Measurements from ENCODE around the gene ZNF780A. TPM values are rescaled to one million over a fixed set of nuclear protein-coding genes. Genes with fewer than 3 reads are reported as not detected.

The ZNF780A gene
- total RNA-seq, 6 donors from 2014 or later: 7.4 to 17.1 (median 13.6) TPM

- no peak for DNase-seq
- no peaks in the 10 kb centered on the region for H3K4me1 ChIP-seq
- no peak for ATAC-seq (ENCODE audit: low FRiP score in 2 of 2)
- TF ChIP-seq POLR2A (IDR thresholded peaks at IDR 0.05) (no peak), EP300 (IDR thresholded peaks at IDR 0.05) (no peak), POLR2AphosphoS5 (IDR thresholded peaks at IDR 0.05) (no peak), CTCF (IDR thresholded peaks at IDR 0.05) (no peak)
- H3K36me3 ChIP-seq: peaks cover 40 to 97% (median 52%) of the 10 kb centered on the region in 4 donors
- H3K4me3 ChIP-seq: no peak overlapping the region
- WGBS, 2 donors: 73 to 78% methylated on average over 1 of the region's 1 CpG
- H3K27ac ChIP-seq: no peak overlapping the region
- H3K27me3 ChIP-seq: no peaks in the 10 kb centered on the region
- peaks cover 18 to 31% (median 27%) of the 10 kb centered on the region in 4 donors for H3K9me3 ChIP-seq
These were observed 12.4 kb downstream of the ZNF780A start for GRCh38 chr19:40078377-40078776.

- Histone ChIP-seq H3K4me1 (no peaks in the 10 kb centered on the region), H3K4me3 (no peak overlapping the region), H3K9me3 (peaks cover 11 to 21% (median 14%) of the 10 kb centered on the region in 4 donors), H3K27me3 (no peaks in the 10 kb centered on the region), H3K27ac (no peak overlapping the region), H3K36me3 (peaks cover 11 to 20% (median 12%) of the 10 kb centered on the region in 4 donors)
- ATAC-seq (ENCODE audit: low FRiP score in 2 of 2): no peak
- 96 to 98% methylated on average over 1 of the region's 1 CpG for WGBS, 2 donors
- no peak for DNase-seq
- TF ChIP-seq POLR2A (IDR thresholded peaks at IDR 0.05): no peak
- TF ChIP-seq POLR2AphosphoS5 (IDR thresholded peaks at IDR 0.05): no peak
- no peak for TF ChIP-seq EP300 (IDR thresholded peaks at IDR 0.05)
- no peak for TF ChIP-seq CTCF (IDR thresholded peaks at IDR 0.05)
These were observed 20.7 kb downstream of the ZNF780A start for GRCh38 chr19:40070058-40070457.

- no peaks in the 10 kb centered on the region for H3K36me3 ChIP-seq
- H3K27ac ChIP-seq: no peak overlapping the region
- 97 to 100% methylated on average over 1 of the region's 1 CpG for WGBS, 2 donors
- peaks cover 9 to 24% (median 11%) of the 10 kb centered on the region in 4 donors for H3K9me3 ChIP-seq
- ATAC-seq (ENCODE audit: low FRiP score in 2 of 2) (no peak), DNase-seq (no peak)
- TF ChIP-seq EP300 (IDR thresholded peaks at IDR 0.05): no peak
- TF ChIP-seq CTCF (IDR thresholded peaks at IDR 0.05): no peak
- no peak for TF ChIP-seq POLR2A (IDR thresholded peaks at IDR 0.05)
- TF ChIP-seq POLR2AphosphoS5 (IDR thresholded peaks at IDR 0.05): no peak
- no peaks in the 10 kb centered on the region for H3K27me3 ChIP-seq
- no peak overlapping the region for H3K4me3 ChIP-seq
- peaks cover 12 to 14% (median 12%) of the 10 kb centered on the region in 4 donors for H3K4me1 ChIP-seq
These were observed 31.1 kb downstream of the ZNF780A start for GRCh38 chr19:40059624-40060023.

GRCh38 chr19:40057166-40057565, 33.6 kb downstream of the ZNF780A start:
- 86 to 94% methylated on average over 1 of the region's 1 CpG for WGBS, 2 donors
- Histone ChIP-seq H3K36me3 (no peaks in the 10 kb centered on the region), H3K9me3 (peaks cover 9 to 15% (median 11%) of the 10 kb centered on the region in 4 donors), H3K27ac (no peak overlapping the region), H3K4me1 (peaks cover 15 to 20% (median 17%) of the 10 kb centered on the region in 4 donors), H3K4me3 (no peak overlapping the region), H3K27me3 (no peaks in the 10 kb centered on the region)
- TF ChIP-seq POLR2AphosphoS5 (IDR thresholded peaks at IDR 0.05) (no peak), CTCF (IDR thresholded peaks at IDR 0.05) (no peak), EP300 (IDR thresholded peaks at IDR 0.05) (no peak), POLR2A (IDR thresholded peaks at IDR 0.05) (no peak)
- ATAC-seq (ENCODE audit: low FRiP score in 2 of 2) (no peak), DNase-seq (no peak)

GRCh38 chr19:40056505-40056904, 34.2 kb downstream of the ZNF780A start:
- Histone ChIP-seq H3K4me1 (peaks cover 15 to 20% (median 17%) of the 10 kb centered on the region in 4 donors), H3K36me3 (no peaks in the 10 kb centered on the region), H3K9me3 (peaks cover 9 to 15% (median 11%) of the 10 kb centered on the region in 4 donors), H3K27me3 (no peaks in the 10 kb centered on the region), H3K27ac (peak overlapping the region; percentile 60 to 81 (median 74)), H3K4me3 (peak overlapping the region; percentile 68 to 88 (median 82))
- 3% methylated on average over 7 of the region's 7 CpGs for WGBS, 2 donors
- TF ChIP-seq CTCF (IDR thresholded peaks at IDR 0.05) (no peak), EP300 (IDR thresholded peaks at IDR 0.05) (no peak), POLR2AphosphoS5 (IDR thresholded peaks at IDR 0.05) (no peak), POLR2A (IDR thresholded peaks at IDR 0.05) (no peak)
- ATAC-seq (ENCODE audit: low FRiP score in 2 of 2) (no peak), DNase-seq (no peak)

Measured in upper lobe of left lung (tissue), 6 donors.